CD4-positive, alpha-beta T cell treated with Interferon alpha-2 for 1 hour (primary cell): Measurements from ENCODE around the gene ALAS1.

Experiments used
- DNase-seq, 2 donors: peaks; one replicate each; pipeline ENCODE4 v3.0.0-alpha.2; 2020 to 2022

The ALAS1 gene

DNA sequence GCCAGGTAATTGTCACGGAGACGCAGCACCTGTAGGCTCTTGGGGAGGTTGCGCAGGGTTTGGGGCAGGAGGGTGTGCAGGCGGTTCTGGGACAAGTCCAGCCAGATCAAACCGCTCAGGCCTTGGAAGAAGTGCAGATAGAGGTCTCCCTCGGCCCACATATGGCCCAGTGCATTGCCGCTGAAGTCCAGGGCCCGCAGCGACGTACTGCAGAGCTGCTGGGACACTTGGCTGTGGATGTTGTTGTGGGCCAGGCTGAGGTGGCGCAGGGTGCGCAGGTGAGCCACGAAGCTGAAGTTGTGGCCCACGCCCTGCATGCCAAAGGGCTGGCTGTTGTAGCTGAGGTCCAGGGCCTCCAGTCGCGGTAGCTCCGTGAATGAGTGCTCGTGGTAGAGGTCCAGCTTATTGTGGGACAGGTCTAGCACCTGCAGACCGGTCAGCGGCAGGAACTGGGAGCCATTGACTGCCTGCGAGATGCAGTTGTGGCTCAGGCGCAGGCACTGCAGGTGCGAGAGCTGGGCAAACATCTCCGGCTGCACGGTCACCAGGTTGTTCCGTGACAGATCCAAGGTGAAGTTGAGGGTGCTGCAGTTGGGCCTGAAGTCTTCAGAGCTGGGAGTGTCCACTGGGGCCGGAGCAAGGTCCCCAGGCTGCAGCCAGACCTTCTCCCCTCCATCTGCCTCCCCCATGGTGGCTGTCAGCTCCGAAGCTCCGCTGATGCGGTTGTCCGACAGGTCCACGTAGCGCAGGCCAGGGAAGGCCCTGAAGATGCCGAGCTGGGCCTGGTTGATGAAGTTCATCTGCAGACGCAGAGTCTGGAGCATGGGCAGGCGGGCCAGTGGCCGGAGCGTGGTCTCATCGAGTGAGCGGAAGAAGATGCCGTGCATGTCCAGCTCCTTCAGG is 24.6 kb downstream of the ALAS1 start:
- no peak for DNase-seq

DNA sequence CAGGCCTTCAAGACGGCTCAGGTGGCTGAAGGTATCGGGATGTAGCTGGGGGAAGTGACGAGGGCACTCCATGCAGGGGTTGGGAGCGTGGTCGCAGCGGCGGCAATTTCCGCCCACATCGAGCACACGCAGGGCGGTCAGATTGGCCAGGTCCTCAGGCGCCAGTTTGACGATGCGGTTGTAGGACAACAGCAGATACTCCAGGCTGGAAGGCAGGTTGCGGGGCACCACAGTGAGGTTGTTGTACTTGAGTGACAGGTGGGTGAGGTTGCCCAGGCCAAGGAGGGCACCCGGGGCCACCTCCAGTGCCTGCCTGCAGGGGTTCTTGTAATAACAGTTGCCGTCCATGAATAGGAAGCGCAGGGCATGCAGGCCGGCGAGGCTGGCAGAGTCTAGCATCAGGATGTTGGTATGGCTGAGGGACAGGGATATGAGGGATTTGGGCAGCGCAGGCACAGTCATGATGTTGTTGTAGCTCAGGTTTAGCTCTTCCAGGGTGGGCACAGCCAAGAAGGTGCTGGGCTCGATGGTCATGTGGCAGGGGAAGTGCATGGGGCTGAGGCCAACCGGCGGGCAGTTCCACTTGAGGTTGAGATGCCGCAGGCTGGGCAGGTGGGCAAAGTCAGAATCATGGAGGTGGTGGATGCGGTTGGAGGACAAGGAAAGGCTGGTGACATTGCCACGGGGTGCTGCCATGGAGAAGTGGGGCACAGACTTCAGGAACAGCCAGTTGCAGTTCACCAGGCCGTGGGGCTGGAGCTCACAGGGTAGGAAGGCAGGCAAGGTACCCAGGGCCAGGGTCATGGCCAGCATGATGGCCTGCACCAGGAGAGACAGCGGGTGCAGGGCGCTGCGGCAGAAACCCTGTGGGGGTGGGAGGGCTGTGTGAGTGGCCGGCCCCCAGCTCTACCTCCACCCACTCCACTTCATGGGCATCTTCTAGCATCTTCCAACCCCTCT is 25.8 kb downstream of the ALAS1 start:
- DNase-seq = no peak

DNA sequence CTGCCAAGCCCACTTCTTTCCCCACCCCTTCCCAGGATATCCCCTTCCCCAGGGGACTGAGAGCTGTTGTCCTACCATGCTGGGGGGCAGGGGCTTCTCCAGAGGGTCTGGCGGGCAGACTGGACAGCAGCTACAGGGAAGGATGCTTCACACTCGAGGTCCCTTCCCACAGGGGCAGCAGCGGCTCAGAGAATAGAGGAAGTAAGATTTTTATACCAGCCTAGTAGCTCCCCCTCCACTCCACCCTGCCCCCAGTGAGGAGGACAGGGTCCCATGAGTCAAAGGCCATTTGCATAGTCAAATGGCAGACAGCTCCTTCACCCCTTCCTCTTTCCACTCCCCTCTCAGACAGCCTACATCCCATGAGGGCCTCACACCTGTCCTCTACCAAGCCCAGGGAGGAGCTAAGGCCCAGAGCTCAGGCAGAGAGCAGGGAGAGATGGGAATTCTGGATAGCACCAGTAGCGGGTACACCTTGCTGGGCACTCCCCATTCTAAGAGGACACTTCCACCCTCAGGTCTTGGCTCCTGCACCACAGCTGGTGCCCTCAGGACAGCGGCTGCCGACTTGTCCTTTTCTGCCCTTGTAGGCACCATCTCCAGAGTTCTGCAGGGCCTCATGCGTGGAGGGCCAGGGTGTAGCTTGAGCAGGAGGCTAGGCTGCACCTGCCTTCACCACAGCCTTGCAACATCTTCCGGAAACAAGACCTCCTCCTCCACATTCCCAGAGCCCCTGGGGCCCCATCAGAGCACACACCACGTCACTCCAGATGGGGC is 27.7 kb downstream of the ALAS1 start, which contains the start of gene TLR9:
TLR9 (minus strand) TSS at position 194 of the 777 bp plus-strand sequence; CDS start at position 78, 116 bp downstream.
- peak in 1 of 2 donors; percentile 74 for DNase-seq

DNA sequence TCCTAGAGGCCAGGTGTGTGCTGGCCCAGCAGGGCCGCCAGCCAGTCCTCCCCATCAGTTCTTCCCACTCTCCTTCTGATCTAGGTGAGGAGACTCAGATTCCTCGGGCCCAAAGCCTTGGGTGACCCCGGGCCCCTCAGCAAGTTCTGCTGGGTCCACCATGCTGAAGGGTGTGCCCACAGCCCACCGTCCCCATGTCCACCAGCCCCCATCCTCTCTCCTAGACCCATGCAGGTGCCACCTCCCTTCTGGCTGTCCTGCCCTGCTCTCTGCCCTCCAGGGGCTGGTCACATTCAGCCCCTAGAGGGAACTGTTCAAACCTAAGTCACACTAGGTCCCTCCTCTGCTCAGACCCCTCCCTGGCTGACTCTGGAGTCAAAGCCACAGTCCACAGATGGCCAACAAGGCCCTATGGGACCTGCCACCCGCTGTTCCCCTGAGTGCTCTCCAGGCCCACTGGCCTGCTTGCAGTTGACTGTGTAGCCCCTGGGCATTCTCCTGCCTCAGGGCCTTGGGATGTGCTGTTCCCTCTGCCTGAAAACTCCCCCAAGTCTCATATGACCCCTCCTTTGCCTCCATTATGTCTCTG is 28.4 kb downstream of the ALAS1 start:
- no peak for DNase-seq

DNA sequence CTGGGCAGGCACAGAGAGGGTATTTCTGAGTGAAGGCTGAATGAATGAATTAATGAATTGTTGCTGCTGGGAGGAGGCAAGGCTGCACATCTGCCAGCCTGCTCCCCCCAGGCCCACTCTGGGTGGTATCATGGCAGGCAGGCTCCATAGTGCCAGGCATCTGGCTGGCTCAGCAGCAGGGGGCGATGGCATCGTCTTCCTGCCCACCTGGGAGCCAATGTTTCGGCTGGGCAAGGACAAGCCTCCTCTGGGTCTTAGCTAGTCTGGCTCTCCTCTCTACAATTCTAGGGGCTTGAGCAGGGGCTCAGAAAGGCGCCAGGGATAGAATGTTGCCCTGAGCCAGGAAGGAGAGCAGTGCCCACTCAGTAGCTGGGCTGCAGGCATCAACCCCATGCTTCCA is 29.2 kb downstream of the ALAS1 start:
- no peak for DNase-seq

DNA sequence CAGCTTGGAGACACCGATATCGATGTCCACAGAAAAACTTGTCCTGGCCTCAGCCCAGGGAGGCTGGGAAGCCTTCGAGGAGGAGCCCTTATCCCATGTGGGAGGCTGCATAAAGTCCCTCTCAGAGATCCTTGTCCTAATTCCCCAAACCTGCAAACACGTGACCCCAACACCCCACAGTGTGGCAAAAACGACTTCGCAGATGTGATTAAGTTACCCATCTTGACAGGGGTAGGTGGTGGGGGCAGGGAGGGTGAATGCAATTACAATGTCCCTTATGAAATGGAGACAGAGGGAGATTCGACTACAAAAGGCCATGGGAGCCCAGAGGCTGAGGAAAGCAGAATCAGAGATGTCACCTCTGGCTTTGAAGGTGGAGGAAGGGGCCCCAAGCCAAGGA is 29.8 kb downstream of the ALAS1 start:
- no peak for DNase-seq

DNA sequence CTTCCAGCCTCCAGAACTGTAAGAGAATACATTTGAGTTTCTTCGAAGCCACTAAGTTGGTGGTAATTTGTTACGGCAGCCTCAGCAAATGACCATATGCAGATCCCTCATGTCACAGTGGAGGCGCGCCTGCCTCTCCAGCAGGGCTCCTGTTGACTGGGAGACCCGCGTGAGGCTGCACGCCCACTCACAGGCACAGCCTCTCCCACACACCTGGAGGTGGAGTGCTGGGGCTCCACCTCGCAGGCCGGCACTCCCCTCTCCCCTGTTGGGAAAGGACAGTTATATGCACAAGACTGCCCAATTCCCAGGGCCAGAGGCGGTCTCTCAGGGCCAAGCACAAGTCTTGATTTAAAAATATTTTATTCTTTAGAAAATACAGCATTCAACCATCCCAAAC is 30.3 kb downstream of the ALAS1 start:
- DNase-seq = no peak

DNA sequence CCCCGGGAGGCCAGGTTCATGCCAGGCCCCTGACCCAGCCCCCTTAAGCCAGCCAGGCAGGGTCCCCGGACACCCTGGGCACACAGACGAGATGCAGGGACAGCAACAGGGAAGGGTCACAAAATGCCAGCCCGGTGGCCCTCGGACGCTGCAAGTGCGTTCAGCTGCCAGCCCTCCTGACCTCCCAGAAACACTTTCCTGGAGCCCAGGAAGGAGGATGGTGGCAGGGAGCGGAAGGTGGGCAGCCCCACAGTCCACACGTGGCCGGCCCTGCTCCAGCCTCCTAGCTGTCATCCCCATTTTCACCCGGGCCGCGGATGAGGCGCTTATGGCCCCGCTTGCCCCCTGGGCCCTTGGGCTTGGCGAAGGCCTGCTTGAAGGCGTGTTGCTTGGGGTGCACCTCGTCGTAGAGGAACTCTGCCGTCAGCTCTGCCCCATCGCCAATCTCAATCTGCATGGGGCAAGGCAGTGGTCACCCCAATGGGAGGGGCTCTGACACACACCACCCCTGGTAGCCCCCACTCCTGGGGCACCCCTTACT is 30.9 kb downstream of the ALAS1 start:
- no peak for DNase-seq

DNA sequence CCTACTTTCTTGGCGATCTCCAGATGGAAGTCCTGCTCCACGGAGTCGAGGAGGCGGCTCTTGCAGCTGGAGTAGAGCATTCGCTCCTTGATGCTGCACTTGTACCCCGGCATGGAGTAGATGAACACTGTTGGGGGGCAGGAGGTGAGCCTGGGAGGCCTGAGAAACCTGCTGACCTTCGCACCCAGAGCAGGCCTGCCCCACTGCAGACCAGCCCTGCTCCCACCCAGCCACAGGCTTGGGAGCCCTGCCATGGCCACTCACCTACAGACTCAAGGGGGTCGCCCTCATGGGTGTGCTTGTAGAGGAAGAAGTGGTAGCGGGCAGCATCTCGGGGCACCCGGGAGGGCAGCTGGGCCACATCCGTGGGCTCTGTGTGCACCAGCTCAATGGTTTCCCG is 31.7 kb downstream of the ALAS1 start:
- DNase-seq = no peak

DNA sequence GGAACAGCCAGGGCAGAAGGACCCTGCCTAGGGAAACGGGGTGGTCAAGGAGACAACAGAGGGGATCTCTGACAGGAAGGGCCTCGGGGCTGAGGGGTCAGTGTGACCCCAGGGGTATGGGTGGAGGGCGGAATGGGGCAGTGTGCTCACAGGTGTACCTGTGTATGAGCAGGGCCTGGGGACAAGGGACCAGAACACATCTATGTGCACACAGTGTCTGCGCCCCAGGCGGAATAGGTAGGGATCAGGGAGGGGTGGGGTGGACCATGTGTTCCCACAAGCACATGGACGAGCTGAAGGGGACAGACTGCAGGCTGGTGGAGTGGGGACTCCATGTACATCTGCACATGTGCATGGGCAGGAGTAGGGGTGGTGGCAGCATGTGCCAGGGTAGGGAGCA is 32.5 kb downstream of the ALAS1 start:
- no peak for DNase-seq

DNA sequence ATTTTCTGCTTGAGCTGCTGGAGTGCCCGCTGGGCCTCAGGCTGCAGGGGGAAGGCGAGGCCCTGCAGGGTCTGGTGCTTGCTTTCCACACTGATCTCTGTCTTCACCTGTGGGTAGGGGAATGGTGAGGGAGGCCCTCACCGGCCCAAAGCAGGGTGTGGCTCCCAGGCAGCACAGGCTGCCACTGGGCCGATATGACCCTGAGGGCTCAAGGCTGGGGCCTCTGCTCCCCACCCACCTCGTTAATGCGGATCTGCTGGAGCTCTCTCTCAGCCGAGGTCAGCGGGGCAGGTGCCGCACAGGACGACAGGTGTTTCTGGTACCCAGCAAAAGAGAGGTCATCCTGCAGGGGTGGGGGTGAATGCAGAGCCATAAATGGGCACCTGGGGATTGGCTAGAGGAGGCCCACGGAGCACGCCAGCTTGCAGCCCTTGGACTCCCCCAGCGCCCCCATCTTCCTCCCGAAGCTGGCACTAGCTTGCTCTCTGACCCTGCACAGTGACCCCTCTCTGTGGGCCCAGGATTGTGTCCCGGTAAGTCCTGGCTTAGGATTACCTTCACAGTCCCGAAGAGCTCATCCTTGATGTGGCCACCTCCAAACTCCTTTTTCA is 33.0 kb downstream of the ALAS1 start:
- DNase-seq = no peak

DNA sequence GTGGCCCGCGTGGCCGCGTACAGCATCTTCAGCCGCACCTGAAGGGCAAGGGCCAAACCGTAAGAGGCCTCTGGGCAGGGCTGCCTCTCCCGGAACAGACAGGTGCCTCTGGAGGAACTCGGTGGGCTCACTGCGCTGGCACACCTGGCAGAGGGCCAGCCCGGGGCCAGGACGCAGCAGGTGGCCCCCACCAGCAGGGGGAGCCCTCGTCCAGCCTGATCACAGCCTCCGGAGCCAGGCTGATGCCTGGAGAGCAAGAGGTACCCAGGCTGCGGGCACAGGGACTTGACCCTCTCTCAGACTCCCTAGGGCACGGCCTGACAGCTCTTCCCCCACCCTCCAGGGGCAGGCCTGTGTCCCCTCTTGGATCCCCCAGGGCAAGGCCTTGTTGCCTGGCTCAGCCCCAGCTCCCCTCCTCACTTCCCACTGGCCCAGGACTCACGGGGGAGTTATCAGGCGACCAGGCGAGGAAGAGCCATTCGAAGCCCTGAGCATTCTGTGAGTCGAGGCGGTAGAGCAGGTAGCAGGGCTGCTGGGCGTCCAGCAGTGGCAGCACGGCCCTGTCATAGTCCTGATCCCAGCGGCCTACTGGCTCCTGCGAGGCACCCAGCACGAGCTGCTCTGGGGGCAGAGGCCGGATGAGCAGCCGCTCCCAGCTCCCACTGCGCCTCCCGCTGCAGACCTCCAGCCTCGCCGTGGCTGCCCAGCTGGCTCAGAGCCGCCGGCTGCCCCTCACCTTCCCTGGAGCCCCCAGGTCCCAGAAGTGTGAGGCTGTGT is 33.7 kb downstream of the ALAS1 start:
- DNase-seq = peak; percentile 82 to 89

DNA sequence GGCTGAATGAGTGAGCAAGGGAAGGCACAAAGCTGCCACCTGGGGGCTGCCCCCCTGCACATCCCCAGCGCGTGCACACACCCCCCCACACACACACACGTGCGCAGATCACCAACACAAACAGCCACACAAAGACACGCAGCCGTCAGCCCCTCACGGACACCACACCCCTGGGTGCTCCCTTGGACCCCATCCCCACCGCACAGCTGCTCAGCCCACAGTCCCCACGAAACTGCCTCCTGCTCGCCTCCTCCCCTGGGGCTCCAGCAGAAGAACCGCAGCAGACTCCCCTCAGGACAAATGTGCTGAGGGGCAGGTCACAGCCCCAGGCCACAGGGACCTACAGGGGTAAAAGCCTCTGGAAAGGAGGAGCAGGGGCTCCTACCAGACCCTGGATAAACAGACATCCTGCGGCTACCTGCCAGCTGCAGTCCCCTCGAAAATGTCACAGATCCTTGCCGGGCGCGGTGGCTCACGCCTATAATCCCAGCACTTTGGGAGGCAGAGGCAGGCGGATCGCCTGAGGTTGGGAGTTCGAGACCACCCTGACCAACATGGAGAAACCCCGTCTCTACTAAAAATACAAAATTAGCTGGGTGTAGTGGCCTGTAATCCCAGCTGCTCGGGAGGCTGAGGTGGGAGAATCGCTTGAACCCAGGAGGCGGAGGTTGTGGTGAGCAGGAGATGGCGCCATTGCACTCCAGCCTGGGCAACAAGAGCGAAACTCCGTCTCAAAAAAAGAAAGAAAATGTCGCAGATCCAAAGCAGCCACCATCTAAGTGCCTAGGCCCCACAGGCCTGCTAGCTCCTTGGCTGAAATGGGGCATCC is 34.5 kb downstream of the ALAS1 start:
- DNase-seq = peak in 1 of 2 donors; percentile 51

DNA sequence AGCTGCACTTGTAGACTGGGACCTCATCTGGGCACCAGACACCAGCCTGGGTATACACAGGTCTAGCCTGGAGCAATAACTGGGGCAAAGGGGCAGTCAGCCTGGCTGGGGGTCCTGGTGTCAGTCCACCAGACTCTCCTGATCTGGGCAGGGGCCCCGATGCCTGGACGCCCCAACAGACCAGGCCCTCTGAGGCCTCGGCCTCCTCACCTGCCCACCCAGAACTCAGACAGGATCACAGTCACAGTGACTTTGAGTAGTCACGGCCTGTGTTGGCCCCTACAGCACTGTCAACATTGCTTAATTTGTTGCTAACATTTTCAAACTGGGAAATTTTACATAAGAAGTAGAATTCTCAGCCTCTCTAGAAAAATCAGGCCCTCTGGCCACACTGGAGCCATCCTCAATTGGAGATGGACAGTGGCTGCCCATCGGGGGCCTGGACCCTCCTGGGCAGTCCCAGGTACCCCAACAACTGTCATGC is 35.2 kb downstream of the ALAS1 start:
- DNase-seq = no peak

DNA sequence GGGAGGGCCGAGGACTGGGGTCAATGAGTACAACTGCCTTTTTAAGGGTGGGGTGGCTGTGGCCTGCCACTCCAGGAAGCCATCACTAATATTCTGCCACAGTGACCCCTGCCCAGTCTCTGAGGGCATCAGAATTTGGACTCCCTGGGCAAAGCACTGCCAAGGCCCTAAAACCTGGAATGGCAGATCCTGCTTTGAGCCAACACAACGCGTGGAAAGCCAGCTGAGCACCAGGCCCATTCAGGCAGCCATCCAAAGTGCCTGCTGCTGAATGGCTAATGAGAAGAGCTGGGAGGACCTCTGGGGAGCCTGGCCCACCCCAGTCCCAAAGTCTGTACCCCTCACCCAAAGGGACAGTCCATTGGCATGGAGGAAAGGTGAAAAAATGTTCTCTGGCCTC is 36.0 kb downstream of the ALAS1 start:
- no peak for DNase-seq

DNA sequence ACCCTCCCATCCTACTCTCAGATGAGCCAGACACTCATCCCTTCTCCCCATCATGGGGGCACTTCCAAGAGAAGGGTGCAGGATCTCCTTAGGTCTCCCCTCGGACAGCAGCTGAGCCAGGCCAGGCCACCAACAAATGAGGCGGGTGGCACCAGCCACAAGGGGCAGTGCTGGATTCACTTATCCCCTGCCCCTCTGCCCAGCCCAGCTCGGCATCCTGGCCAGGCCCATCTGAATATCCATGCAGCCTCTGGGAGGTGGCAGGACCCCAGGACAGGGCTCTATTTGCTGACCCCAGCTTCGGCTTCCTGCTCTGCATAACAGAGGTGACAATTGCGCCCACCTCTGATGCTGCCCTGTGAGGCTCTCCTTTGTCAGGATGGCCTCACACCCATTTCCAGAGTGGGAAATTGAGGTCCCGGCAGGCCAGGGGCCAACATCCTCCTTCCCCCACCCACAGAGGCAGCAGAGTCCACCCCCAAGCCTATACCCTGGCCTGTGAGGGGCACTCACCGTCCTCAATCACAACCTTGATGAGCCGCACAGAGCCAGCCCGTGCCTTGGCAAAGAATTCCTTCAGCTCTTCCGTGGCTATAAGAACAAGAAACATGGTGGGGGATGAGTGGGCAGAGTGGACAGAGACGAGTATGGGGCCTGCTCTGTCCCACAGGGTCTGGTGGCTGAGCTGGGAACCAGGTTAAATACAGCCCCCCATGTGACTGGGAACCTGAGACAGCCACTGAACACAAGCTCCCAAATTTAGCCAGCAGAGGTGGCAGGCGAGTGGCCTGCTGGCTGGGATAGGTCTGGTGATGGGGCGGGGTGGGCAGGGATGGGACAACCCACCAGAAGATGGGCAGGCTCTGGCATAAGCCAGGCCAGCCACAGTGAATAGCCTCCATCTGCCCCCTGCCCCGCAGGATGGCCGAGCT is 36.8 kb downstream of the ALAS1 start:
- no peak for DNase-seq

DNA sequence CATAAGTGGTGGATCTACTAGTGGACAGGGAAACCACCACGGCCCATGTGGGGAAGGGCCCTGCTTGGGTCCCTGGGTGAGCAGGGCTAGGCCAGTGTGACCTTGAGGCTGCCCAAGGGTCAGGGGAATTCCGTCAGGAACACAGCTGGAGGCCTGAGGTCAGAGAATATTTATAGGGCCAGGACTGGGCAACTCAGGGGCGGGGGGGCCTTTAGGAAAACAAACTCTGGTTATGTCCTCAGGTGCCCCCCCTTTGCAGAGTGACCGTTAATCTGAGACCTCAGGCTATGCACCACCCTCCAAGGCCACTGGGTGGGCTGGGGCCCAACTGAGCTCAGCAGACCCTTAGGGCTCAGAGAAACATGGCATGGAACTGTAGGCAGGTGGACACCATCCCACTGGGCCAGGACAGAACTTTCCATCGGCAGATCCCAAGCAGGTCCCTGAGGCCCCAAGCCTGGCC is 38.5 kb downstream of the ALAS1 start:
- no peak for DNase-seq

DNA sequence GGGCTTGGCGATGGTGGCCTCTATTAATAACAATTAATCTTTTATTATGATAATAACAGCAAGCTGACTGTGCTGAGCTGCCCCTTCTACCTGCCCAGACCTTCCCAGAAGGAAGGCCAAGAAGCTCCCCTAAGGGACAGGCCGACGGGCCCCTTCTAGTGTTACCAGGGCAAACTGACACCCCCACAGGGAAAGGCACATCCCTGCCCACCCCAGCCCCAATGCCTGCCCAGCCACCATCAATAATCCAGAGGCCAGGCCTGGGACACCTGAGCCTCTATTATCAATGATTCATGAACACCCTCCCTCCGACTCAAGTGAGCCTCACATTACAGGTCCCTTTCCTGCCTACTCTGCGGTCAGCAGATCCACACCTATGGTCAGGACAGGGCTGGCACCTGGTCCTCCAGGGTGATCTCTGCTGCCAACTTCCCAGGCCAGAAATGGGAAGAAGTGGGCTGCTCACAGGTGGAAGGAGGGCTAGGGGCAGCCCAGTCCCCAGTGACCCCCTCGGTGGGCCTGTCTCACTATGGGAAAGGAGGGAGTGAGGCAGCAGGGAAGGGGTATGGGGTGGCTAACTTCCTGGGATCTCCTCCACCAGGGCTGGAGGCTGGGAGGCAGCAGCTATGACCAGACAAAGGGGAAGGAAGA is 39.2 kb downstream of the ALAS1 start:
- DNase-seq = no peak
